HG03342 (cell line): ENCODE results near the gene BCL2L14.
"Not testable (repeated sequence)": the region's sequence is repeated elsewhere in the genome, so short reads cannot be mapped to it uniquely, and the experiment has no call there.

Experiments used
- ATAC-seq: cut with Tn5 transposase; IDR thresholded peaks from one replicate; pipeline ENCODE4 v1.9.1; 2021; ENCODE audit warnings: mild to moderate bottlenecking, moderate library complexity; ENCODE audit not compliant: unreplicated experiment

BCL2L14 gene

DNA sequence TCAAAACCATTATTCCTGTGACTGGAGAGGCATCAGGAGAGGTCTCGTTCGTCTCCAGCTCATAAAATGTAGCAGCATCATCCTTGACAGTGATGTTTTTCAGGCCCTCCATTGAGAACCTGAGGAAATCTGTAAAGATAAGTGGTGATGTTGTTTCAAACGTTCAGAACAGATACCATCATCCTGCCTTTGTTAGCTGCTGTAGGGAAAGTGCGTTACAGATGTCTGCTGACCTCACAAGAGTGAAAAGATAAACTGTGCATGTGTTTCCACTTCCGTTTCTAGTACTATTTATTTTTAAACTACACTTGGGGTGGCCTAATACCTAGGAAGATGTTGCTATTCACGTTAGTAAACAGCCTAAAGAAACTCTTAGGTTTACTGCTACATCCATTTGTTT is 28.4 kb downstream of the BCL2L14 start:
- no peak for ATAC-seq

- no peak for ATAC-seq
Measured at GRCh38 chr12:12107678-12108077, 36.9 kb downstream of the BCL2L14 start.

DNA sequence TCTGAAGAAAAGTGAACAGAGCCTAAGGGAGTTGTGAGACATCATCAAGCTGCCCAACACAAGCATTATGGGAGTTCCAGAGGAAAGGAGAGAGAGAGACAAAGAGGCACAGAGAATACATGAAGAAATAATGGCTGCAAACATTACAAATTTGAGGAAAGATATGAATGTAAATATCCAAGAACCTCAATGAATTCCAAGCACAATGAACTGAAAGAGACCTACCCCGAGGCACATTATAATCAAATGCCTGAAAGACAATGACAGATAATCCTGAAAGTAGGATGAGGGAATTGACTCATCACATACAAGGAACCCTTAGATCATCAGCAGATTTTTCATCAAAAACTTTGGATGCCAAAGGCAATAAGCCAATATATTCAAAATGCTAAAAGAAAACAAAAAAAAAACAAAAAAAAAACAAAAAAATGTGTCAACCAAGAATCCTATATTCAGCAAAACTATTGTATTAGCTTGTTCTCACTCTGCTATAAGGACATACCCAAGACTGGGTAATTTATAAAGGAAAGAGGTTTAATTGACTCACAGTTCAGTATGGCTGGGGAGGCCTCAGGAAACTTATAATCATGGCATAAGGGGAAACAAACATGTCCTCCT is 37.8 kb downstream of the BCL2L14 start:
- no peak for ATAC-seq

DNA sequence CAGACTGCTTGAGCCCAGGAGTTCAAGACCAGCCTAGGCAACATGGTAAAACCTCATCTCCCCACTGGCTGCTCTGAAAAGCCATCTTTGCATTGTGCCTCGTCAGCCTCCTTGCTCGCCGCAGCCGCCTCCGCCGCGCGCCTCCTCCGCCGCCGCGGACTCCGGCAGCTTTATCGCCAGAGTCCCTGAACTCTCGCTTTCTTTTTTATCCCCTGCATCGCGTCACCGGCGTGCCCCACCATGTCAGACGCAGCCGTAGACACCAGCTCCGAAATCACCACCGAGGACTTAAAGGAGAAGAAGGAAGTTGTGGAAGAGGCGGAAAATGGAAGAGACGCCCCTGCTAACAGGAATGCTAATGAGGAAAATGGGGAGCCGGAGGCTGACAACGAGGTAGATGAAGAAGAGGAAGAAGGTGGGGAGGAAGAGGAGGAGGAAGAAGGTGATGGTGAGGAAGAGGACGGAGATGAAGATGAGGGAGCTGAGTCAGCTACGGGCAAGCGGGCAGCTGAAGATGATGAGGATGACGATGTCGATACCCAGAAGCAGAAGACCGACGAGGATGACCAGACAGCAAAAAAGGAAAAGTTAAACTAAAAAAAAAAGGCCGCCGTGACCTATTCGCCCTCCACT is 40.3 kb downstream of the BCL2L14 start:
- ATAC-seq, result not testable (repeated sequence)

GRCh38 chr12:12115514-12115913 is 44.8 kb downstream of the BCL2L14 start:
- no peak for ATAC-seq

GRCh38 chr12:12116677-12117076 is 45.9 kb downstream of the BCL2L14 start:
- ATAC-seq, result no peak

GRCh38 chr12:12121061-12121460 is 50.3 kb downstream of the BCL2L14 start:
- no peak for ATAC-seq

DNA sequence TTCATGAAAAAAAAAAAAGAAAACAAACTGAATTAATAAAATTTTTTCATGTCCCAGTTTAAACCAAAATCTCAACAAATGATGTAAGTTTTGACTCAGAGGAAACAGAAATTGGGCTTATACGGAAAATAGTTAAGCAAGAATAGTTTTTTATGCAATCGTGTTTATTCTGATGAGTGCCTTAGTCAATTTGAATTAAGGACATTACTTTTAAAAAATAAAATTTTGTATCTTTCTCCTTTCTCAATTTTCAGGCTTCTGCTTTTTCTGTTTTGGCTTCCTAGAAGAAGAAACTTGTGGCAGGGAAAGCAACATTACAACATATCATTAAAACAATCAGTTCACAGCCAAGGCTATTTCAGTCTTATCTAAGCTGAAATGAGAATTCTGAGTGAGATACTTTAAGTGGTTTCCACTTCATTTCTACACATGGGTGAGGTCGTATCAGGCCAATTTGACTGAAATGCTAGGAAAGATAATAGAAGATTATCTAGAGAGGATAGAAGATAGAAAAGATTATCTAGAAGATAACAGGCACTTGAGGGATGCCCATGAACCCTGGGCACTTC is 52.4 kb downstream of the BCL2L14 start:
- ATAC-seq, result no peak

DNA sequence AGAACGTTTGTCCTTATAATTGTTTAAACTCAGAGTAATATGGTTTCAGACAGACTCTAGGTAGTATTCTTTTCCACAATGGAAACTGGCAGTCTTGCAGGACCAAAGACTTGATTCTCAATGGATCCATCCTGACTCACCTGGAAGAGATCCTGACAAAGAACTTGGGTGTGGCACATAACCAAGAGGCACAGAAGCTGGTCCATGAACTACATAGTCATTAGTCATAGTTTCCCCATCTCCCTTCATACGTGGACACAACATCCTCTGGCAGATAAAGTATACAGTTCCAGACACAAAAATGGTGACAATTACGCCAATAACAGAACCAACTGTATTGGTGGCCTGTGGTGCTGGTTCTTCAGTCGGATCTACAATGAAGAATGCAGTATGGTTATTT is 55.8 kb downstream of the BCL2L14 start:
- ATAC-seq, result no peak

DNA sequence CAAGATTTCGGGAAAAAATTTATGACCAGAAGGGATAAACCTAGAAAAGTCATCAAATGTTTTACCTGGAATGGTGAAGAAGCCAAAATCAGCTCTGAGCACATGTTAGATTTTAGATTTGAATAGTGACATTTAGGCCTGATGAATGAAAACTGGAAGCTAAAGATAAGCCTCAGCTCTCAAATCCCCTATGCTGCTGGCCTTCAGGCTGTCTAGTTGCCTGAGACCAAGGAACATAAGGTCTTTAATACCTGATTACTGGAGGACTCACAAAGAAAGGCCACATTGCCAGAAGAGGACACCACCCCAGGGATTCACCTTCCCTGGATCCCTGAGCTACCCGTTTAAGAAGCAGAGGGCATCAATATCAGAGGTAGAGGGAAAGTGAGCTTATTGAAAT is 56.6 kb downstream of the BCL2L14 start:
- no peak for ATAC-seq

GRCh38 chr12:12128670-12129069 is 57.9 kb downstream of the BCL2L14 start:
- ATAC-seq, result no peak

- ATAC-seq, result no peak
Measured at GRCh38 chr12:12133259-12133658, 62.5 kb downstream of the BCL2L14 start.

DNA sequence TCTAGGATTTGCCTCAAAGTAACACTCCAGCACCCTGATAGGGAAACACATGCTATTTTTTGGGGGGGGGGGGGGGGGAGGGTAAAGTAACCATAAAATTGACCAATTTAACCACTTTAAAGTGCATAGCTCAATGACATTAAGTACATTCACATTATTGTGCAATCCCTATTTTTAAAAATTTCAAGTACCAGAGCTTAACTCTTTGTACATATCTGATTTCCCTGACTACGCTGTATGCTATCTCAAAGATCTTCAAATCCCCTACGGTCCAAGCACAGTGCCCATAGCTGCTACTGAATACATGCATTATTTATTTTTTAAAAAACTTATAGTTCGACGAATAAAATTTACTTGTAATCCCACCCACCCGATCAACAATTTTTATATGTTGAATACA is 63.0 kb downstream of the BCL2L14 start:
- no peak for ATAC-seq

GRCh38 chr12:12138203-12139154 is 67.7 kb downstream of the BCL2L14 start:
- ATAC-seq, result no peak

DNA sequence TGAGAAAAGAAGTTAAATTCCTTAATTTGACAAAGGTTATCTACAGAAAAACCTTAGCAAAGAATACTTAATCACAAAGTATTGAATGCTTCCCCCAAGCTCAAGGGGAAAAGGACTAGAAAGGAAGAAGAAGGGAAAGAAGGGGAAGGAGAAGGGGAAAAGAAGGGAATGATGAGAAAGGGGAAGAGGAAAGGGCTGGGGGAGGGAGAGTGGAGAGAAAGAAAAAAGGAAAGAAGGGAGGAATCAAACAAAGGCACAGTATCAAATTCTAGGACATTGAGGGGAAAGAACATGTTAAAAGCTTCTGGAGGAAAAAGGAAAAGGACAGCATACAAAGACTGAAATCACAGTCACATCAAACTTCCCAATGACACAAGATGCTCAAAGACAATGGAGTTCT is 70.3 kb downstream of the BCL2L14 start:
- no peak for ATAC-seq

DNA sequence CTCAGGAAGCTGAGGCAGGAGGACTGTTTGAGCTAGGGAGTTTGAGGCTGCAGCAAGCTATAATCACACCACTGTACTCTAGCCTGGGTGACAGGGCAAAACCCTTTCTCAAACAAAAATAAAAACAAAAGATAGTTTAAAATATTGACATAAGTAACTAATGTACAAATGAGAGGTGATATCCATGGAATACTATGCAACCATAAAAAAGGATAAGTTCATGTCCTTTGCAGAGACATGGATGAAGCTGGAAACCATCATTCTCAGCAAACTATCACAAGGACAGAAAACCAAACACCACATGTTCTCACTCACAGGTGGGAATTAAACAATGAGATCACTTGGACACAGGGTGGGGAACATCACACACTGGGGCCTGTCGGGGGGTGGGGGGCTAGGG is 73.8 kb downstream of the BCL2L14 start:
- not testable (repeated sequence) for ATAC-seq

DNA sequence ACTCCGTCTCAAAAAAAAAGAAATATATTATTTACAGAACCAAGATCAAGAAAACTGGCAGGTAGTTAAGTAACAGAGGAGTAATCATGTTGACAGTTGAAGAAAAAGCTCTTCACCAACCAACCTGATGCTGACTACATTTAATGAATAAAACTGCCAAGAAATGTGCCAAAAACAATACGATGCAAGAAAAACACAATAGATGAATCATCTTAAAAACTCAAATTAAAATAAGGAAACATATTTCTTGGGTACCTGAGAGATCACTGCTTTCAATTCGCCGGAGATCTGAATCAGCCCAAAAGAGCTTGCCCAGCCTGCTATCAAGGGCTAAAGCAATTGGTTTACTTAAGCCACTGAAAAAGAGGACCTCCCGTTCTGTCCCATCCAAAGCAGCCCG is 76.4 kb downstream of the BCL2L14 start:
- ATAC-seq, result no peak
